HG03108 (cell line): ENCODE measurements around the gene TPR.

ENCODE experiments used
- ATAC-seq: cut with Tn5 transposase; IDR thresholded peaks from one replicate; pipeline ENCODE4 v1.9.1; 2021; ENCODE audit warnings: moderate library complexity; ENCODE audit not compliant: unreplicated experiment

Gene TPR

GRCh38 chr1:186330758-186331157 lies 44.3 kb downstream of the TPR start:
- ATAC-seq = no peak

GRCh38 chr1:186327331-186327730 lies 47.7 kb downstream of the TPR start:
- no peak for ATAC-seq

GRCh38 chr1:186326009-186326408 lies 49.0 kb downstream of the TPR start:
- ATAC-seq = no peak

- ATAC-seq = no peak
Measured at GRCh38 chr1:186325239-186325638, 49.8 kb downstream of the TPR start.

GRCh38 chr1:186323865-186324264 lies 51.2 kb downstream of the TPR start:
- no peak for ATAC-seq

- ATAC-seq = no peak
Measured at GRCh38 chr1:186315570-186315969, 59.5 kb downstream of the TPR start.

- no peak for ATAC-seq
Measured at GRCh38 chr1:186311375-186312051, 63.5 kb downstream of the TPR start.

GRCh38 chr1:186310307-186310706 lies 64.7 kb downstream of the TPR start:
- no peak for ATAC-seq

GRCh38 chr1:186308264-186309060 lies 66.6 kb downstream of the TPR start:
- no peak for ATAC-seq

GRCh38 chr1:186307445-186307844 lies 67.6 kb downstream of the TPR start:
- no peak for ATAC-seq

GRCh38 chr1:186306533-186306932 lies 68.5 kb downstream of the TPR start:
- ATAC-seq = no peak

GRCh38 chr1:186304982-186305949 lies 69.8 kb downstream of the TPR start:
- ATAC-seq = no peak

- no peak for ATAC-seq
Measured at GRCh38 chr1:186303911-186304310, 71.1 kb downstream of the TPR start.

- ATAC-seq = no peak
Measured at GRCh38 chr1:186302381-186302920, 72.6 kb downstream of the TPR start.

- ATAC-seq = no peak
Measured at GRCh38 chr1:186301448-186301847, 73.6 kb downstream of the TPR start.

GRCh38 chr1:186300056-186300455 lies 75.0 kb downstream of the TPR start:
- ATAC-seq = no peak

- no peak for ATAC-seq
Measured at GRCh38 chr1:186299570-186299969, 75.5 kb downstream of the TPR start.

GRCh38 chr1:186298851-186299250 lies 76.2 kb downstream of the TPR start:
- ATAC-seq = no peak

- no peak for ATAC-seq
Measured at GRCh38 chr1:186297439-186298045, 77.5 kb downstream of the TPR start.

- ATAC-seq = no peak
Measured at GRCh38 chr1:186295980-186296379, 79.1 kb downstream of the TPR start, which contains the start of gene PRG4. Gene PRG4, plus strand, starts transcription at chr1:186296279.

- no peak for ATAC-seq
Measured at GRCh38 chr1:186292875-186293274, 82.2 kb downstream of the TPR start.
